ENCODE results near the gene WDFY1.

Gene WDFY1

DNA sequence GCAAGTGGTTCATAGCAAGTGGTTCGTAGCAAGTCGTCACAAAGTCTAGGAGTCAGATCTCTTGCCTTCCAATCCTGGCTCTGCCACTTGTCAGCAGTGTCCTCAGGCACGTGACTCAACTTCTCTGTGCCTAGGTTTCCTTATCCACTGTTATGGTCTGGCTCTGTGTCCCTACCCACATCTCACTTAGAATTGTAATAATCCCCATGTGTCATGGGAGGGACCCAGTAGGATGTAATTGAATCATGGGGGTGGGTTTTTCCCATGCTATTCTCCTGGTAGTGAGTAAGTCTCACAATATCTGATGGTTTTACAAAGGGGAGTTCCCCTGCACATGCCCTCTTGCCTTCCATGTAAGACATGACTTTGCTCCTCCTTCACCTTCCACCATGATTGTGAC lies 55.9 kb downstream of the WDFY1 start:
- no peak for DNase-seq (ENCODE audit: low read depth)
- H3K4me3 ChIP-seq (ENCODE audit: low read depth, low read length): no peak overlapping the region
- TF ChIP-seq, protein P1, sequence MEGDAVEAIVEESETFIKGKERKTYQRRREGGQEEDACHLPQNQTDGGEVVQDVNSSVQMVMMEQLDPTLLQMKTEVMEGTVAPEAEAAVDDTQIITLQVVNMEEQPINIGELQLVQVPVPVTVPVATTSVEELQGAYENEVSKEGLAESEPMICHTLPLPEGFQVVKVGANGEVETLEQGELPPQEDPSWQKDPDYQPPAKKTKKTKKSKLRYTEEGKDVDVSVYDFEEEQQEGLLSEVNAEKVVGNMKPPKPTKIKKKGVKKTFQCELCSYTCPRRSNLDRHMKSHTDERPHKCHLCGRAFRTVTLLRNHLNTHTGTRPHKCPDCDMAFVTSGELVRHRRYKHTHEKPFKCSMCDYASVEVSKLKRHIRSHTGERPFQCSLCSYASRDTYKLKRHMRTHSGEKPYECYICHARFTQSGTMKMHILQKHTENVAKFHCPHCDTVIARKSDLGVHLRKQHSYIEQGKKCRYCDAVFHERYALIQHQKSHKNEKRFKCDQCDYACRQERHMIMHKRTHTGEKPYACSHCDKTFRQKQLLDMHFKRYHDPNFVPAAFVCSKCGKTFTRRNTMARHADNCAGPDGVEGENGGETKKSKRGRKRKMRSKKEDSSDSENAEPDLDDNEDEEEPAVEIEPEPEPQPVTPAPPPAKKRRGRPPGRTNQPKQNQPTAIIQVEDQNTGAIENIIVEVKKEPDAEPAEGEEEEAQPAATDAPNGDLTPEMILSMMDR (IDR thresholded peaks at IDR 0.05; ENCODE audit: low read depth, low read length, missing control alignments): no peak

DNA sequence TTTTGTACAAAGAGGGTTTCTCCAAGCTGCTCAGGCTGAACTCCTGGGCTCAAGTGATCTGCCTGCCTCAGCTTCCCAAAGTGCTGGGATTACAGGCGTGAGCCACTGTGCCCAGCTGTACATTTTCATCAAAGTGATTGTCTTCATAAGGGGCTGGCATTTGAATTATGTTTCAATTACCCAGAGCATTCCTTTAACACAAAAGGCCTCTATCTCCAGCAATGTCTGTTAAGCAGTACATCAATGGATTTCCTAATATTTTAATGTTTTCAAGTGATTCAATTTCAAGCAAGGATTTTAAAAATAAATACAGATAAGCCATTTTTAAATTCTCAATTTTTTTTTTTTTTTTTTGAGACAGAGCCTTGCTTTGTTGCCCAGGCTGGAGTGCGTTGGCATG lies 56.9 kb downstream of the WDFY1 start:
- TF ChIP-seq, protein P1 (IDR thresholded peaks at IDR 0.05; ENCODE audit: low read depth, low read length, missing control alignments): no peak
- H3K4me3 ChIP-seq (ENCODE audit: low read depth, low read length): no peak overlapping the region
- DNase-seq (ENCODE audit: low read depth): no peak

DNA sequence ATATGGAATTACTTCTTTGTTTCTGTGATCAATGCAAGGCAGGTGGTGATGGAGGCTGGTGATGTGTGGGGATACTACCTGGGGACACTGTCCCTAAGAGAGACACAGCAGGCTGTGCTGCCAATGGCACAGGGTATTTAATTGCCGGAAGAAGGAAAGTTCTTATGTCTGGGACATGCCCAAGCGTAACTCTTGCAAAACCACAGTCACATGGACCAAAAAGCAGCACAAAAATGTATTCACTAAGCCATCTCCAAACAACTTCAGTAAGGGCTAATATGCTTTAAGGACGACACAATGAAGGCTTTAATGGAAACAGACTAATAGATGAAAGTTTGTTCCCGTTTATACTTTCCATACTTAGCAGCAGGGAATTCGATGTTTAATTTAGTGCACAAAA lies 58.0 kb downstream of the WDFY1 start:
- no peak for DNase-seq (ENCODE audit: low read depth)
- no peak overlapping the region for H3K4me3 ChIP-seq (ENCODE audit: low read depth, low read length)
- TF ChIP-seq, protein P1 (IDR thresholded peaks at IDR 0.05; ENCODE audit: low read depth, low read length, missing control alignments): no peak

DNA sequence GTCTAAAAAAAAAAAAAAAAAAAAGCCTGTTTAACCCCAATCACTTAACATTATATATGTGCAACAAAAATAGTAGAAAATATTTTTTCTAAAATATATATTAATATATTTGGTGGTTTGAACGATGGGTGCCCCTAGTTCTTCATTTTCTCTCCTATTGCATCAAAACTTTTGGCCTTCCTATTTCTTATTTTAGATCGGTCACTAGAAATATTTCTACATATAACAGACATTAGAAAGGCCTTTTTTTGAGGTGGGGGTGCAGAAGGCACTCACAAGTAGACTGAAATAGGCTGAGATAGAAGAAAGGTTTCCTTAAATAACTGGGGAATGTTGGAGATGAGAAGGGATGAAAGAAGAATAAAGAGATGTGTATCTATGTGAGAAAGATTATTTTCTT lies 58.4 kb downstream of the WDFY1 start:
- DNase-seq (ENCODE audit: low read depth): no peak
- TF ChIP-seq, protein P1 (IDR thresholded peaks at IDR 0.05; ENCODE audit: low read depth, low read length, missing control alignments): no peak
- no peak overlapping the region for H3K4me3 ChIP-seq (ENCODE audit: low read depth, low read length)

DNA sequence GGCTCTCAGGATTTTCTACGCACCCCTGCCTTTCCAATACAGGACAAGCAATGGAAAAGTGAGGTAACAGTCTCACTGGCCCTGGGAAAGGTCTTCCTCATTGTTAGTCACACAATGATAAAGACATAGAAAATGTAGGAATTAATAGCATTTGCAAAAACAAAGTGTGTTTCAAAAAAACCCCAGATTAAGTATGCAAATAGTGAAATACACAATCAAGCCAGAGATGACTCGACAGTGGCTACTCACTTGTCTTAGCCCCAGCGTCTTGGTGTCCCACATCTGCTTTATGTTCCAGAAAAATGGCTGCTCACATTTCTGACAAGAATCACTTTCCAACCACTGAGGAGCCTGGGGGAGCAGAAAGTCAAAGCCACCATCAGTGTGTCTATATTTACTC lies 60.7 kb downstream of the WDFY1 start:
- TF ChIP-seq, protein P1 (IDR thresholded peaks at IDR 0.05; ENCODE audit: low read depth, low read length, missing control alignments): no peak

DNA sequence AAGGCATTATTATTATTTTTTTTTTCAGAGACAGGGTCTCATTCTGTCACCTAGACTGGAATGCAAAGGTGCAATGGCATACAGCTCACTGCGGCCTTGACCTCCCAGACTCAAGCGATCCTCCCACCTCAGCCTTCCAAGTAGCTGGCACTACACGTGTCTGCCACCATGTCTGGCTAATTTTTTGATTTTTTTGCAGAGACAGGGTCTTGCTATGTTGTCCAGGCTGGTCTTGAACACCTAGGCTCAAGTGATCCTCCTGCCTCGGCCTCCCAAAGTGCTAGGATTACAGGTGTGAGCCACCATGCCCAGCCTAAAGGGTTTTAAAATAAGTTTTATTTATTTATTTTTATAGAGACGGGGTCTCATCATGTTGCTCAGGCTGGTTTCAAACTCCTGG lies 62.4 kb downstream of the WDFY1 start:
- no peak for DNase-seq (ENCODE audit: low read depth)
- TF ChIP-seq, protein P1 (IDR thresholded peaks at IDR 0.05; ENCODE audit: low read depth, low read length, missing control alignments): no peak
- H3K4me3 ChIP-seq (ENCODE audit: low read depth, low read length): no peak overlapping the region

More for the DNA sequence above, 60.7 kb downstream of the WDFY1 start:
- no peak overlapping the region for H3K4me3 ChIP-seq (ENCODE audit: low read depth, low read length)
- no peak for DNase-seq (ENCODE audit: low read depth)

DNA sequence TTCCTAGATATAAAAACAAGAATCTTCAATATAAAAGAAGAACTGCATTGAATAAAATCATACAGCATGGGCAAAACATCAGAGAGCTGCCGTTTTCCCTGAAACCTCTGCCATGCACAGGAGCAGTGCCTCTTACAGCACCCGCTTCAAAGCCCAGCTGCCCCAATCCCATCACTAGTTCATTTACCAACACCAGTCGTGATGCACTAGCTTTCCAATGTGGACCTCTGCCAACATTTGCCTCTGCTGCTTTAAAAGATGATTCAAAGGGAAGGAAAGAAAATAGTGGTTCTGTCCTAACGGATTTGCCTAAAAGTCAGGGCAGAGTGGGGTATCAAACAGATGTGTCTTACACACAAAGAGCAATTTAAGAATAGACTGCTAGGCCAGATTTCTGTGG lies 64.3 kb downstream of the WDFY1 start:
- TF ChIP-seq, protein P1 (IDR thresholded peaks at IDR 0.05; ENCODE audit: low read depth, low read length, missing control alignments): no peak
- no peak for DNase-seq (ENCODE audit: low read depth)
- H3K4me3 ChIP-seq (ENCODE audit: low read depth, low read length): no peak overlapping the region

Measured in GM12864 (cell line).